Neural cell (in vitro differentiated cells): ENCODE data around the gene RAPGEF2. TPM values are rescaled to one million over a fixed set of nuclear protein-coding genes. Genes with fewer than 3 reads are reported as not detected.

Experiments
- H2AFZ ChIP-seq: fragments of 200-600, 300-800 bp; sonication (generic), shearing (Covaris generic); 2 replicates; pipeline ENCODE4 v1.6.0; 2014; ENCODE audit warnings: low read depth, mild to moderate bottlenecking, antibody characterized with exemption, low read length, moderate library complexity
- H3F3A ChIP-seq: fragments of 200-600 bp; shearing (Covaris generic); 2 replicates; pipeline ENCODE4 v1.6.1; 2016; ENCODE audit warnings: mild to moderate bottlenecking, moderate library complexity, mixed read lengths, antibody characterized with exemption, low read length; ENCODE audit not compliant: insufficient read depth, poor library complexity, severe bottlenecking
- H3K27ac ChIP-seq: fragments of 200-600, 300-800 bp; sonication (generic), shearing (Covaris generic); 2 replicates; pipeline ENCODE4 v1.5.1; 2014; ENCODE audit warnings: mild to moderate bottlenecking, low read length, moderate library complexity
- H3K27me3 ChIP-seq: fragments of 300-800, 200-600 bp; sonication (generic), shearing (Covaris generic); 2 replicates; pipeline ENCODE4 v1.6.0; 2014; ENCODE audit warnings: mild to moderate bottlenecking, low read depth, low read length, moderate library complexity; ENCODE audit not compliant: insufficient read depth
- H3K36me3 ChIP-seq: fragments of 300-800, 200-600 bp; sonication (generic), shearing (Covaris generic); 2 replicates; pipeline ENCODE4 v1.5.1; 2014; ENCODE audit warnings: mild to moderate bottlenecking, antibody characterized with exemption, low read length, moderate library complexity; ENCODE audit not compliant: insufficient read depth
- H3K4me2 ChIP-seq: fragments of 300-800, 200-600 bp; sonication (generic), shearing (Covaris generic); 2 replicates; pipeline ENCODE4 v1.6.0; 2014; ENCODE audit warnings: mild to moderate bottlenecking, low read length
- H3K4me3 ChIP-seq: fragments of 300-800, 200-600 bp; sonication (generic), shearing (Covaris generic); 2 replicates; pipeline ENCODE4 v1.5.1; 2014; ENCODE audit warnings: mild to moderate bottlenecking, low read length, moderate library complexity
- H3K79me2 ChIP-seq: fragments of 200-600 bp; shearing (Covaris generic); replicated peaks from 2 replicates; pipeline ENCODE4 v1.6.0; 2014; ENCODE audit warnings: mild to moderate bottlenecking, low read length, moderate library complexity; ENCODE audit not compliant: insufficient read depth
- H3K9ac ChIP-seq: fragments of 300-800, 200-600 bp; sonication (generic), shearing (Covaris generic); 2 replicates; pipeline ENCODE4 v1.6.1; 2016; ENCODE audit warnings: mild to moderate bottlenecking, low read length, mixed read lengths
- H3K9me2 ChIP-seq: fragments of 200-600 bp; shearing (Covaris generic); 2 replicates; pipeline ENCODE4 v1.6.1; 2016; ENCODE audit warnings: mild to moderate bottlenecking, low read length, mixed read lengths; ENCODE audit not compliant: insufficient read depth
- H3K9me3 ChIP-seq: fragments of 200-600, 300-800 bp; sonication (generic), shearing (Covaris generic); 2 replicates; pipeline ENCODE4 v1.6.1; 2016; ENCODE audit warnings: mild to moderate bottlenecking, mixed run types, low read length, moderate library complexity, mixed read lengths
- H4K20me1 ChIP-seq: fragments of 200-600 bp; shearing (Covaris generic); 2 replicates; pipeline ENCODE4 v1.6.1; 2016; ENCODE audit warnings: mild to moderate bottlenecking, mixed run types; ENCODE audit not compliant: insufficient read depth
- CTCF ChIP-seq: fragments of 450-650 bp; IDR thresholded peaks from 2 replicates; pipeline ENCODE4 v1.5.1; 2014; ENCODE audit warnings: antibody characterized with exemption, mild to moderate bottlenecking, moderate library complexity; ENCODE audit not compliant: poor library complexity, severe bottlenecking
- EP300 ChIP-seq: fragments of 450-650 bp; conservative IDR thresholded peaks from 2 replicates; pipeline ENCODE4 v1.6.1; 2014; ENCODE audit warnings: antibody characterized with exemption, mild to moderate bottlenecking, moderate library complexity; ENCODE audit not compliant: poor library complexity, severe bottlenecking
- EZH2 ChIP-seq: fragments of 200-600, 300-800 bp; shearing (Covaris generic), sonication (generic); IDR thresholded peaks from 2 replicates; pipeline ENCODE4 v1.6.1; 2014; ENCODE audit warnings: antibody characterized with exemption, low read length, borderline replicate concordance, mild to moderate bottlenecking; ENCODE audit not compliant: insufficient read depth, poor library complexity, severe bottlenecking
- MXI1 ChIP-seq: fragments of 450-650 bp; conservative IDR thresholded peaks from 2 replicates; pipeline ENCODE4 v1.6.1; 2014; ENCODE audit warnings: antibody characterized with exemption, mild to moderate bottlenecking; ENCODE audit not compliant: poor library complexity, severe bottlenecking
- POLR2AphosphoS5 ChIP-seq: IDR thresholded peaks from 2 replicates; pipeline ENCODE4 v1.6.1; 2012
- RAD21 ChIP-seq: fragments of 450-650 bp; conservative IDR thresholded peaks from 2 replicates; pipeline ENCODE4 v1.6.1; 2014; ENCODE audit warnings: antibody characterized with exemption, mild to moderate bottlenecking, moderate library complexity
- REST ChIP-seq: IDR thresholded peaks from 2 replicates; pipeline ENCODE4 v1.6.1; 2012; ENCODE audit warnings: borderline replicate concordance
- SMC3 ChIP-seq: fragments of 450-650 bp; conservative IDR thresholded peaks from 2 replicates; pipeline ENCODE4 v1.6.1; 2014; ENCODE audit warnings: antibody characterized with exemption, mild to moderate bottlenecking, moderate library complexity; ENCODE audit not compliant: poor library complexity
- TAF1 ChIP-seq: IDR thresholded peaks from 2 replicates; pipeline ENCODE4 v1.6.1; 2012; ENCODE audit warnings: low read depth
- polyA plus RNA-seq: library from polyadenylated mRNA; depleted of rRNA; stranded (reverse); fragments of >200 nt; gene quantifications from 2 replicates; pipeline ENCODE4 v1.2.3, GENCODE V29; 2014

RAPGEF2 gene
- polyA plus RNA-seq, 1 donor from 2014 or later, result 134 TPM

- Histone ChIP-seq H3K4me2 (no peak overlapping the region), H3K4me3 (no peak overlapping the region), H3K79me2 (peaks cover 94% of the 10 kb centered on the region), H3K9ac (no peak overlapping the region), H3K36me3 (no peaks in the 10 kb centered on the region), H3F3A (peaks cover 6% of the 10 kb centered on the region), H3K27me3 (no peaks in the 10 kb centered on the region), H3K9me2 (no peaks in the 10 kb centered on the region), H3K27ac (no peak overlapping the region), H4K20me1 (peaks cover 19% of the 10 kb centered on the region), H3K9me3 (no peaks in the 10 kb centered on the region), H2AFZ (no peak overlapping the region)
- no peak for TF ChIP-seq MXI1
- no peak for TF ChIP-seq POLR2AphosphoS5
- TF ChIP-seq EZH2, result no peak
- no peak for TF ChIP-seq TAF1
- TF ChIP-seq SMC3, result no peak
- TF ChIP-seq CTCF, result no peak
Observed at GRCh38 chr4:159232465-159233106, 129.7 kb downstream of the RAPGEF2 start.

GRCh38 chr4:159235779-159236368 is 133.0 kb downstream of the RAPGEF2 start:
- Histone ChIP-seq H3K27ac (no peak overlapping the region), H4K20me1 (peaks cover 10% of the 10 kb centered on the region), H2AFZ (no peak overlapping the region), H3K9me3 (no peaks in the 10 kb centered on the region), H3K36me3 (no peaks in the 10 kb centered on the region), H3K4me2 (no peak overlapping the region), H3K4me3 (no peak overlapping the region), H3K9me2 (no peaks in the 10 kb centered on the region), H3K9ac (no peak overlapping the region), H3K27me3 (no peaks in the 10 kb centered on the region), H3F3A (peaks cover 2% of the 10 kb centered on the region), H3K79me2 (peaks cover 86% of the 10 kb centered on the region)
- TF ChIP-seq MXI1 (no peak), TAF1 (no peak), SMC3 (no peak), EP300 (no peak), POLR2AphosphoS5 (no peak), CTCF (no peak), EZH2 (no peak), REST (no peak), RAD21 (no peak)
